NK-92 (cell line): ENCODE data around the gene UGT2B17.
"Not testable (repeated sequence)": the region's sequence is repeated elsewhere in the genome, so short reads cannot be mapped to it uniquely, and the experiment has no call there.

Experiments used
- DNase-seq: peaks from one replicate; lab custom pipeline; 2025; ENCODE audit not compliant: unreplicated experiment; lab: John Stamatoyannopoulos, UW

Gene UGT2B17

DNA sequence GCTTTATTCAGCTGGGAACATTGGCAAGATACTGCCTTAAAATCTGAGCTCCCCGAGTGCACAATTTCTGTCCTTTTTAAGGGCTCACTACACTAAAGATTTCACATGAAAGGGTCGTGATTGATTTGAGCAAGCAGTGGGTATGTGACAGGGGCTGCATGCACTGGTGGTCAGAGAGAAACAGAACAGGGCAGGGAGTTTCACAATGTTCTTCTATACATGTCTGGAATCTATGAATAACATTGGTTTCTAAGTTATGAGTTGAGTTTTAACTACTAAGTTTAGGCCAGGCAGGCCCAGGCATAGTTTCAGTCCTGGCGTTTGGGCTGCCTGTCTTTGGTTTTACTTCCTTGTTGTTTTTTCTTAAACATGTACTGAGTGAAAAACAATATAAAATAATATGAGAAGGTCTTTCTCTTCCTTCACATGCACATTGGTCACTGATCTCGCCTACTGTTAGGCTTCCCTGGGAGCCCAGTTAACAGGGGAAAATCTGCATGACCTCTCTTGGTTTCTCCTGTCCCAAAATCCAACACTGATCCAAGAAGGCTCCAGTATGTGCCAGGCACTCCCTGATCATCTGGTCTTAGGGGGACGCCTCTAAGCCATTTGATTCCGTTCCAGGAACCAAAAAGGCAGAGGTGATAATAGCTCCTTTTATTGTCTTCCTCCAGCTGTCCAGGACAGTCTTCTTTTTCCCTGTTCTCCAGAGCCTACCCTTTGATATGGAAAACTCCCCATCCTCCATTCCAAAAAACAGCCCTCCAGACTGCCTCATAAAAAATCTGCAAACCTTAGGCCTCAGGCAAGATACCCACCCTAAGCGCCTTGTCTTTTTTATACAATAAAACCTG is at the start of gene UGT2B17:
Gene UGT2B17 (minus strand): TSS at position 51 of the 854 bp plus-strand sequence. CDS start 7,838 bp downstream, outside the sequence.
- DNase-seq = no peak

DNA sequence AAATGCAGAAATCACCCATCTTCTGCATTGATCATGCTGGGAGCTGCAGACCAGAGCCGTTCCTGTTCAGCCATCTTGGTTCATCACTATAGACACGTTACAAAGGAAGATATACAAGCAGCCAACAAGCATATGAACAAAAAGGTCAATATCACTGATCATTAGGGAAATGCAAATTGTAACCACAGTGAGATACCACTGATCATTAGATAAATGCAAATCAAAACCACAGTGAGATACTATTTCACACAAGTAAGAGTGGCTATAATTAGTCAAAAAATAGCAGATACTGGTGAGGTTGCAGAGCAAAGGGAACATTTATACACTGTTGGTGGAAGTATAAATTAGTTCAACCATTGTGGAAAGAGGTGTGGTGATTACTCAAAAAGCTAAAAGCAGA is 46.6 kb upstream of the UGT2B17 start:
- not testable (repeated sequence) for DNase-seq

DNA sequence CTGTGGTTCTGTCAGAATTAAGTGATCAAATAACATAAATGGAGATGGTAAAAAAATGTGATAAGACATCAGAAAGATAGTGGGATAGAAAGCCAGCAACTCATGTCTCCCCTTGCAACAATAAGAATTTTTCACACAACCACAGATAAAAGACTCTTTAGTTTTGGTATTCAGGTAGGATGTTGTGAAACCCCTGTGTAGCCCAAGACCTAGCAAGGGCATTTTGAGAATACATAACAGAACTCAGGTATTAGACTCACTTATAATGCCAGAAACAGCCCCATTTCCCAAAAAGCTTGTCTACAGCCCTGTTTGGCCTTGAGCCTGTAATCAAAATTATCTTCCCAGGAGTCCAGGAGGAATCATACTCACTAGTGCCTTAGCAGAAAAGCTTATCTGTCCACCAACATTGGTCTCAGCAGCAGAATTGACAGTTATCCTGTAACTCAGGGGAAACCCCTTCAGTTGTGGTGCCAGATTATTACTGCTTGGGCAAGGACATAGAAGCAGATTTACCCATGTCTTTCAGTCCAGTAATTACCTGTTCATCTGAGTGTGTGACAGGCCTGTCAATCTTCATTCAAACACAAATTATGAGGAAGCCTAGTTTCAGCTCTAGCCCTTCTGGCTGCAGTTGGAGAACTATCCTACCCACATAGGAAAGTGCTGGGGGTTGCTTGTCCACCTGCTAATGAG is 41.0 kb upstream of the UGT2B17 start:
- DNase-seq = no peak

DNA sequence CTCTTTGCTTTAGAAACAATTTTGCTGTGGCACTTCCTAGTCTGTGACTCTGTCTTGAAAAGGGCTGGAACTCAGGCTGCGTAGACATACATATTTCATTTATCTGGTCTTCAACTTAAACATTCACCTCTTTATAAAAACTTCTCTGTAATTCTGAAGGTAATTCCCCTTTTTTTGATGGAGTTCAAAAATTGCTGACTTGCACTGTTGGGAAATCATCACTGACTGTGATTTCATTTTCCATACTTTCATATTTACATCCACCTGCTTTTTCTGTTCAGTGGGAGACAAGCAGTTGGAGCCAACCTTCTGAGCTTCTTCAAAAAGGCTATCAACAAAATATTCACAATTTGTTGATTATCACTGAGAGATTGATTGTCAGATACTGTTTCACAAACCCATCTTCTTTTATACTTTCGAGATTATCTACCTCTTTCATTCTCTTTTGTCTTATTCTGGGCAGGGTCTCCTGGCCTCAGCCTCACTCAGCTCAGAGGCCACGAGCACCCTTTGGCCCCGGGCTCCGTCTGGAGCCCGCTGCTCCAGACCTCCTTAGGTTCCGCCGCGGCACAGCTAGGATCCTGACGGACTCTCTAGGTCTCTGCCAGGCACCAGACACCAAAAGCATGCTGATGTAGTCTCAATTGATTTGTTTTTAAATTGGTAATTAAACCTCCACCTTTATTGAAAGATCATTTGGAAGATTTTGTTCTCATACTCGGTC is 39.7 kb upstream of the UGT2B17 start:
- no peak for DNase-seq

DNA sequence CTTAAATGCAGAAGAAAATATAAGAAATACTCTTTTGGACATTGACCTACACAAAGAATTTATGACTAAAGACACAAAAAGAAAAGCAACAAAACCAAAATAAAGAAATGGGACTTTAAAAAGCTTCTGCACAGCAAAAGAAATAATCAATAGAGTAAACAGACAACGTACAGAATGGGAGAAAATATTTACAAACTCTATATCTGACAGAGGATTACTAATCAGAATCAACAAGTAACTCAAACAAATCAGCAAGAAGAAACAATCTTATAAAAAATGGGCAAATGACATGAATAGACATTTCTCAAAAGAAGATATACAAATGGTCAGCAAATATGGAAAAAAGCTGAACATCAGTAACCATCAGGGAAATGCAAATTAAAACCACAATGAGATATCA is 37.6 kb upstream of the UGT2B17 start:
- DNase-seq = no peak

DNA sequence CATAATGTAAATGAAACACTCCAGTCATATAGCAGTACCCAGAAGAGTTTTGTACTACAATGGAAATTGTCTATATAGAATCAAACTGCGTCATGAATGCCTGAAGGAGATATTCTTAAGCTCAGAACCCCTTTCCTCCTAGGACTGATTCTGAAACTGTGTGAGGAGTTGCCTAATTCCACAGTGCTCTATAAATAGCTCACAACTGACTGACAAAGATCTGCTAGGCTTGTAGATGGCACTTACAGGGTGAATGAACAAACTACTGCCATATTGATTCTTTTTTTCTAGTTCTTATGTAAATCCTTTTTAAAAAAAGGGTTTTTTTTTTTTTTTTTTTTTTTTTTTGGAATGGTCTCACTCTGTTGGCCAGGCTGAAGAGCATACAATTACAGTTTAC is 30.1 kb upstream of the UGT2B17 start:
- DNase-seq = no peak

DNA sequence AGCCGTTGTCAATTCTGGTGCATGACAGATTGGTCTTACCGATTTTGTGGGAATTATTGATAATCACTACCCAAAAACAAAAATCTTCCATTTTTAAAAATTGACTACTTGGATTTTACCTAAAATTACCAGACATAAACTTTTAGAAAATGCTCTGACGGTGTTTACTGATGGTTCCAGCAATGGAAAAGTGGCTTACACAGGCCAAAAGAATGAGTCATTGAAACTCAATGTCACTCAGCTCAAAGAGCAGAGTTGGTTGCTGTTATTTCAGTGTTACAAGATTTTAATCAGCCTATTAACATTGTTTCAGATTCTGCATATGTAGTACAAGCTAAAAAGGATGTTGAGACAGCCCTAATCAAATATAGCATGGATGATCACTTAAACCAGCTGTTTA is 23.0 kb upstream of the UGT2B17 start:
- DNase-seq = no peak

DNA sequence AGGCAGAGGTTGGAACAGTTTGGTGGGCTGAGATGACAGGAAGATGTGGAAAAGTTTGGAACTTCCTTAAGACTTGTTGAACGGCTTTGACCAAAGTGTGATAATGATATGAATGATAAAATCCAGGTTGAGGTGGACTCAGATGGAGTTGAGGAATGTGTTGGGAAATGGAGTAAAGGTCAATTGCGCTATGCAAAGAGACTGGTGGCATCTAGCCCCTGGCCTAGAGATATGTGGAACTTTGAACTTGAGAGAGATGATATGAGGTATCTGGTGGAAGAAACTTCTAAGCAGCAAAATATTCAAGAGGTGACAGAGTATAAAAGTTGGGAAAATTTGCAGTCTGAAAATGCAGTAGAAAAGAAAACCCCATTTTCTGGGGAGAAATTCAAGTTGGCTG is 21.4 kb upstream of the UGT2B17 start:
- no peak for DNase-seq

DNA sequence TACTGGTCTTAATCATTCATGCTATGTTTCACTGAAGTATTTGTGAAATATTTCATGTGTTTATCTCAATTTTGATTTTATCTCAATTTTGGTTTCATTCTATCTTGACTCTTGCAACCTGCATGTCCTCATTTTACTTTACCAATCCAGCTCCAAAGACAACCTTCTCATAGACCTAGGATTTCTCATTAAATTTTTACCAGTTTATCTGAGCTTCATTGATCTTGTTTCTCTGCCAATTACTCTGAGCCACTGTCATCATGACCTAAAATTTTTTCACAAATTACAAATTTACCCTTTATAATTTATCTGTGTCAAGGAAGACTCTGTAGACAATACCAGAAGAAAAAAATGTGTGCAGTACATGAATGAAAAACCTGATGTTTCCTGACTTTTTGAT is 18.6 kb upstream of the UGT2B17 start:
- DNase-seq = no peak

DNA sequence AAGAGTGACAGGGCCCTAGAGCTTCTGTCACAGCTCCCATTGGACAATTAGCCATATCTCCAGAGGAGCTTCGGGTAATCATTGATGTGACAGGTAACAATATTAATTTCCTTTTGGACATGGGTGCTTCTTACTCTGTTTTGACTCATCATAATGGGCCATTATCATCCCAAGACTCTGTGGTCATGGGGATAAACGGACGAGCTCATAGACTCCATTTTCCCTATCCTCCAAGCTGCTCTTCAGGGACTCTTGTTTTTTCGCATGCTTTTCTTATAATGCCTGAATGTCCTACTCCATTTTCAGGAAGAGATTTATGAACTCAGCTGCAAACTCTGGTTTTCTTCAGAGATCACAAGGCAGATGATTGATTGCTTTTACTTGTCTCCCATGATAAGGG is 17.0 kb upstream of the UGT2B17 start:
- no peak for DNase-seq

DNA sequence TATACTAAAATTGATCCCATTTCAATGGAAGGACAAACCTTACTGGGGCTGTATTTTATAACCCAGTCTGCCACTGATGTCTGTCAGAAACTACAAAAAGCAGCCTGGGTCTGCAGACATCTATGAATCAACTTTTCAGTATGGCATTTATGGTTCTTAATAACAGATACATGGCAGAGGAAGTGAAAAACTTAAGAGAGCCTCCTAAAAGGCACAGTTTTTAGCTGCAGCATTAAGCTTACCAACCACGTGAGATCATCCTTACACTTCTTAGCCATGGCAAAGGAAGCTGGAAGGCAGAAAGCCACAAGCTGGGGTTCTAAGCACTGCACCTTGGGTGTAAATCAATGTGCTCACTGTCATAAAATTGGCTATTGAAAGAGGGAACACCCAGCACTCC is 16.6 kb upstream of the UGT2B17 start:
- DNase-seq = no peak

DNA sequence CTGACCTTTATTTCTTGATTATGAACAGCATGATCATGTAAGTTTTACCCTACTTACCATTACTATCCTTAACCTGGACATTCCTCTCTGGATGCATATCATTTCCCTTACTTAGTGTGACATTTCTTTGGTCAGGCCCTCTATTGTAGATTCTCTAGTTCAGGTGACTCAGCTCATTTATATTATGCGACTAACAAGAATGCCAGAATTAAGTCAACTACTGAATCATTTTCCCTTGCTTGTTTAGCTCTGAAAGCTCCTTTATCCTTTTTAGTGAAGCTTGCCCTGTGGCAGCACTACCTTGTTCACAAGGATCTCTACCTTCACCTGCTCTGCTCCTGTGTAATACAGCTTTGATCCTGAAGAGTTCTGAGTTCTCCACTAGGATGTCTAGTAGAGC is 15.1 kb upstream of the UGT2B17 start:
- DNase-seq = no peak

DNA sequence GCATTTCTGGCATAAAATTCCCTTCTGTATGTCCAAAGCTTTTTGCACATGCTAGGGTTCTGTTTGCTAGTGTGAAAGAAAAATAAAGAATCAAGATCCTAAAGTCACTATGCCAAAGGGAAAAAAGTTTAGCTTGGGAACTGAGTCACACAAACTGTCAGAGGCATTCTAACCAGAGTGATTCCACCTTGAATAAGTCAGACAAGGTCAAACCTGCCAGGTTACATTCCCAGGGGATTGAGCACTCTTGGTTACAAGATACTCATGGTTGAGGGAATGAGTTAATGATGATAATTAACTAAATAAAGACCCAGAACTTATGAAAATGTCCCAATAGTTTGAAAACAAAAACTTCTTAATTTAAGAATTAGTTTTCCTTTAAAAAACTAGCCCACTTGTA is 13.7 kb upstream of the UGT2B17 start:
- DNase-seq = no peak

DNA sequence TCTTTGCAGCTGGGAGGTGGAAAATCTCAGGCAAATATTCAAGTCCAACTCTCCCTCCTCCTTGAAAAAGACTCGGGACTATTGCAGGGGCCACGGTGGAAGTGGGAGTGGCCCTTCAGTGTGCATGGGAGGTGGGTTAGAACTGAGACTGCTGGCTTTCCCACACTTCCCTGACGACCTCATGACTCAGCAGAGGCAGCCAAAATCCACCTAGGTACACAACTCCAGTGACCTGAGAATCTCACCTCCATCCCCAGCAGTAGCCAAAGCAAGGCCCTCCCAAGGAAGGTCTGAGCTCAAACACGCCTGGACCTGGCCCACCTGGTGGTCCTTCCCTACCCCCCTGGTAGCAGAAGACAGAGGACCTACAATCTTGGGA is 6.2 kb upstream of the UGT2B17 start:
- no peak for DNase-seq

DNA sequence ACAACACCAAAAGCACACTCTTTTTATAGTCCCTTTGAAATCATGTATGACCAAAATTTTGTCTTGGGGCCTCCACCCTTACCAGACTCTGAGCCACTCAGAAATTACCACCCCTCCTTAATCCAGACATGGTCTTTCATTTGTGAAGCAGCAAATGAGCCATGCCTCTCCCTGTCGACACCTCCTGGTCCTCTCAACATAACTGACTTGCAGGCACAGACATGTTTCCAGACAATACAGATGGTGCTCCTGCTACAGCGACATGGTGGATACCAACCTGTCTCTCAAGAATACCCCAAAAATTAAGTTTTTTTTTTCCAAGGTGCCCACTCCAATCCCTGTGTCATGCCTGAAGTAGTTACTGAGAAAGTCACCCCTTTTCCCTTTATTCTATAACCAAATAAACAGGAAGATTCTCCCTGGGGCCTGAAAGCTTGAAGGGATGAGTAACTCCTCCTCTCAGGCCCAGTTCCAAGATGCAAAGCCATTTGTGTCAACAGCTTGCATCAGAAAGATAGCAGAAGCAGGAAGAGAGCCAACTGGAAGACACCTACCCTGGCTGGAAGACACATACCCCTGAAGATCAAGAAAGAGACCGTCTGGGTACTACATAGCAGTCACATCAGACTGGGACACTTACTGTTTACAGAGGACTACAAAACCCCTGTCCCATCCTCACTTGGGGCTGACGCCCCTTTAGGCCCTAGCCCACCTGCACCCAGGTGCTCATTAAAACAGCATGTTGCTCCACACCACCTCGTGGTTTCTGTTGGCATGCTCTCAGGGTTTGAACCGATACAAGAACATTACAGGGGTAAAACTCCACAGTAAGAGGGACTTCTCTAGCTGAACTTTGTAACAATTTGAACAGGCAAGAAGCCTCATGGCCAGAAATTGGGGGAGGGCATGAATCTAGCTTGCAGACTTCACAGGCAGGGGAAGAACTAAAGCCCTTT is 5.5 kb upstream of the UGT2B17 start:
- no peak for DNase-seq

DNA sequence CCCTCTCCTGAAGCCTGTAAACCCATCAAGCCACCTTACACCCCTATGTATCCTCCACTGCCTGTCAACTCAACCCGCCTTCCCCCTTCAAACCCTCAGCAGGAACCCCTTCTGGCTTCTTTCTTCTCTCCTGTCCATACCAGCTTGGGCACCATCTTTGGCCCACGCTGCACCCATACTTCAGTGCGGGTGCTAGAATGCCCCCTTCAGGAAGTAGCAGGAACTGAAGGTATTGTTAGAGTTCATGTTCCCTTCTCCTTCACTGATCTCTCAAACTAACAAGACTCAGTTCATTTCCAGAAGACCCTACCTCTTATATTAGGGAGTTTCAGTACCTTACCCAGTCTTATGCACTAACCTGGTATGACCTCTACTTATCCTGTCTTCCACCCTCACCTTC is 1.5 kb upstream of the UGT2B17 start:
- no peak for DNase-seq

DNA sequence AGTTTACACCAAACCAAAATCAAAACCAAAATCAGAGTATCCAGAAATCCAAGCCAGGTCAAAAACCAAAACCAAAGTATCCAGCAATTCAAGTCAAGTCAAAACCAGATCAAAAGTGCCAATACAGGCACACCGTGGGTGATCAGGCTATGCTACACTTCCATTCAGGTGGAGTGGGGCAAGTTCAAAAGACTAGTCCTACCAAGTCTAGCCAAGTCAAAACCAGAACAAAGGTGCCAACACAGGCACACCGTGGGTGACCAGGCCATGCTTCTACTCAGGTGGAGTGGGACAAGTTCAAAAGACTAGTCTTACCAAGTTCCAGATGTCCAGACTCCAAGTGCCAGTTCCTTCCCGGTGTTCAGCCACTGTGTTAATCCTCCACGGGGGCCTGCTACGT is 486 bp downstream of the UGT2B17 start:
- DNase-seq = not testable (repeated sequence)

DNA sequence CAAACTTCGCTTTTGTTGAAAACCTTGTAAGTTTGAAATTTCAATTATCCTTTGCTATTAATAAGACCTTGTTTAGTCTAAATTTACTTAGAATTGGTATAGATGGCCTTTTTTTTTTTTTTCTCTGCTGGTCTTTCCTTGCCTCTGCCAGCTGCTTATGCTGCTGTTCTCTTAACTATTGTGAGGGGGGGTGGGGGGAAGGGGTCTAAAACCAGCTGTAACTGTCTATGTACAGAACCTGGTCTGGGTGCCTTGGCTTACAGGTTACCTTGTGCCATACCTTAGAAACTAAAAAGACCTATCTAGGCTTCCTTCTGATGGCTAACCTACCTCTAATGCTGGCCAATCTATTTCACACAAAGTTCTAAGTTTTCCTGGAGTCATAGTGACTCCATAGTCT is 1.0 kb downstream of the UGT2B17 start:
- no peak for DNase-seq

DNA sequence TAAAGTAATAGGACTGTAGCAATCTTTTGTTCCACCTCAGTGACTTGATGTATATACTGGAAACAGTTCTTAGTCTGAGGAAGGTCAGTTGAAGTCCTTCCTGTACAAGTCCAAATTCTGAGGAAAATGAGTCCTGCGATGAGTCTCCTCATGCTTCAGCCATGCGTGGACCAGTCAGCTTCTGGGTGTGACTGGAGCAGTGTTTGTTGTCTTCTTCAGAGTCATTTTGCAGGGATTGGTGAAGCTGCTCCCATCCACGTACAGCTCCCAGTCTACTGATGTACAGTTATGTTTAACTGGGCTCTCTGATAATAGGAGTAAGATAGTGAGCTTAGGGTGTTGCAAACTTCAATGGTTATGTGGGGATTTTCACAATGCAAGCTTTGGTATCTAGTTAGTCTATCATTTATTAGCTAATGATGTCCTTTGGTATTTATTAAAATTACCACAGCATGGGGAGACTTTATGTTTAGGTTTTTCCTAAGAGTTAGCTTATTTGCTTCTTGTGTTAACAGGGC is 3.4 kb downstream of the UGT2B17 start:
- no peak for DNase-seq

DNA sequence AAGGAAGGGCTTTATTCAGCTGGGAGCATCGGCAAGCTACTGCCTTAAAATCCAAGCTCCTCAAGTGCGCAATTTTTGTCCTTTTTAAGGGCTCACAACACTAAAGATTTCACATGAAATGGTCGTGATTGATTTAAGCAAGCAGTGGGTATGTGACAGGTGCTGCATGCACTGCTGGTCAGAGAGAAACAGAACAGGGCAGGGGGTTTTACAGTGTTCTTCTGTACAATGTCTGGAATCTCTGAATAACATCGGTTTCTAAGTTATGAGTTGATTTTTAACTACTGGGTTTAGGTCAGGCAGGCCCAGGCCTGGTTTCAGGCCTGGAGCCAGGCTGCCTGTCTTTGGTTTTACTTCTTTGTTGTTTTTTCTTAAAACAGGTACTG is 6.0 kb downstream of the UGT2B17 start:
- no peak for DNase-seq
